Fibroblast of upper back skin (primary cell): ENCODE data around the gene OBSCN.

Experiments
- DNase-seq: peaks from one replicate; pipeline ENCODE4 v3.0.0-alpha.2; 2013

OBSCN gene

DNA sequence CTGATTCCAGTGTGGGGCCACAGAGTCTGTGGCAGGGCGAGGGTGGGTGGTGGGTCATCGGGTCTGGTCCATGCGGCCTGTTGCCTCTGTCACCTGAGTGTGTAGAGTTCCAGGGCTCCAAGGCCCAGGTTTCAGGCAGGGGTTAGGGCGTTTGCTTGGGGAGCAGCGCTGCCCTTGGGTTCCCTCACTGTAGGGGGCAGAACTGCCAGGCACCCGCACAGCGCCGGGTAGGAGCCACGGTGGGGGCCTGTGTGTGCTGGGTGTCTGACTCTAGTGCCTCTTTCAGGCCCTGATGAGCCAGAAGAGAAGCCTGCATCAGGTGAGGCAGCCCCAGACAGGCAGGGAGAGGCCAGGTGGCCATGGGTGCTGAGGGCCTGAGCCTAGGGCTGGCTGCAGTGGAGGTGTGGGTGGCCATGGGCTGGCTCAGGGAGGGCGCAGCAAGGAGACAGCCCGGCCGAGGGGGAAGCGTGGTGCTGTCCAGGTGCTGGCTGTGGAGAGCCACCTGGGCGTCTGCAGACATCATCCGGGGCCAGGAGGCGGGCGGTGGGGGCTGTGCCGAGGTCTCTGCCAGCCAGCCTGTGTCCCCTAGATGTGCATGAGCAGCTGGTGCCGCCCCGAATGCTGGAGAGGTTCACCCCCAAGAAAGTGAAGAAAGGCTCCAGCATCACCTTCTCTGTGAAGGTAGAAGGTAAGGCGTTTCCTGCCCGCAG, 126.5 kb downstream of the OBSCN start:
- no peak for DNase-seq

DNA sequence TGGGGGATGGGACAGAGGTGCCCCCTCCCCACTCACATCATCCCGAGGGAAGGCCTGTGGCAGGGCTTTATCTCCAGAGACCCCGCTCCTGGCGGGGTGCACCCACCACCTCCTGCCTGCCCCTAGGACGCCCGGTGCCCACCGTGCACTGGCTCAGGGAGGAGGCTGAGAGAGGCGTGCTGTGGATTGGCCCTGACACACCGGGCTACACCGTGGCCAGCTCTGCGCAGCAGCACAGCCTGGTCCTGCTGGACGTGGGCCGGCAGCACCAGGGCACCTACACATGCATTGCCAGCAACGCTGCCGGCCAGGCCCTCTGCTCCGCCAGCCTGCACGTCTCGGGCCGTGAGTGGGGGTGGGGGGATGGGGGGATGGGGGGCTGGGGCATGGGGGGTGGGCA, 127.1 kb downstream of the OBSCN start:
- no peak for DNase-seq

DNA sequence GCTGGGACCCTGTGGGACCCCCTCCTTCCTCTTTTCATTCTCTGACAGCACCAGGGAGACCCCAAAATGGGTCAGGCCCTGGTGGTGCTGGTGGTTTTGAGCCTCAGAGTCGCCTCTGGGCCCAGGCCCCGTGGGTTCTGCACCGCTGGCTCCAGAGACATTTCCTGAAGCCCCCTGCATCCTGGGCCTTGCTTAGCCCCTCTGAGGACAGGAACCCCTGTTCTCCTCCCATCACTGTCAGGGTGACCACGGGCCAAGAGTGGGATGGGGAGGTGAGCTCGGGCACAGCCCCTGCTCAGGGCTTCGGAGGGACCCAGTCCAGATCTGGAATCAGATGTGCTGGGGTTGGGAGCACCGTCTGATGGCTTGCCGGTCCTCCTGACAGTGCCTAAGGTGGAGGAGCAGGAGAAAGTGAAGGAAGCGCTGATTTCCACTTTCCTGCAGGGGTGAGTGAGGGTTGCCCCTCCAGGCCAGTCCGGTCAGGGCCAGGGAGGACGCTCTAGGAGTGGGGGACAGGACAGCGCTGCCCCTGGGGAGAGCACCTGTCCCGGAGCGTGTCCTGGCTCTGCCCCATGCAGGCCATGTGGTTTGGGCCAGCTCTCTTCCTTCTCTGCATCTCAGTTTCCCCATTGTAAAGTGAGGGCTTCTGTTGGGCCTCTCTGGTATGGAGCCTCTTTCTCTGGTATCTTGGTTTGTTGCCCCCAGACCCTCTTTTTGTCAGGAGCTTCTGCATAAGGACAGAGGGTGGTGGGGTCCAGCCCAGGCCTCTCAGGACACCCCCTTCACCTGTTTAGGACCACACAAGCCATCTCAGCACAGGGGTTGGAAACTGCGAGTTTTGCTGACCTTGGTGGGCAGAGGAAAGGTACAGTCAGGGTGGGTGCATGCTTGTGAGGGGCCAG, 127.8 kb downstream of the OBSCN start:
- DNase-seq = no peak

DNA sequence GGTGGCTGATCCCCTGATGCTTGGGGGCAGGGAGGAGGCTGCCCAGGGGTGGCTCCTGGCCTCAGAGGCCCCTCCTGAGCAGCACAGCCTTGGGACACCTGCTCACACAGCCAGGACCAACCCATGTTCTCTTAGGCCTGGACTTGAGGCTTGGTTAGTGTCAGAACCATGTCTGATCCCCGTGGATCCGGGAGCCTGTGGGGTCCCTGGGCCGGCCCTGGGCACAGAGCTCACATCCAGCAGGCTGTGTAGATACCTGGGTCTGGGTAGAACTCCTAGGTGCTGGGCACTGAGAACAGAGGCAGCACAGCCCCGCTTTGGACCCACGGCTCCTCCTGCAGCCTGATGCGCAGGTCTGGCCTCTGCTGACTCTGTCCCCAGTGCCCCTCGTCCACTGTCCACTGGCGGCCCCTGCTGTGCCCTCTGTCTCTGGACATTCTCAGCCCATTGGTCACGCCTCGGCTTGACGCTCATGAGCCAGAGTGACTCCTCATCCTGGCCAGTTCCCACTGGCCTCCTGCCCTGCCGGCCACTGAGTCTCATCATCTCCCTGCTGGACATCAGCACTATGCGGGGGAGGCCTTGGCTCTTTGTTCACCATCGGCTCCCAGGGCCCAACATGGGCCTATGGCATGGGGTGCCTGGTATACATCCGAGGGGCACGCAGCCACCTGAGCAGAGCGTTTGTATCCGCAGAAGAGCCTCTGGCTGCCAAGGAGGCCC, 128.6 kb downstream of the OBSCN start:
- DNase-seq = no peak

DNA sequence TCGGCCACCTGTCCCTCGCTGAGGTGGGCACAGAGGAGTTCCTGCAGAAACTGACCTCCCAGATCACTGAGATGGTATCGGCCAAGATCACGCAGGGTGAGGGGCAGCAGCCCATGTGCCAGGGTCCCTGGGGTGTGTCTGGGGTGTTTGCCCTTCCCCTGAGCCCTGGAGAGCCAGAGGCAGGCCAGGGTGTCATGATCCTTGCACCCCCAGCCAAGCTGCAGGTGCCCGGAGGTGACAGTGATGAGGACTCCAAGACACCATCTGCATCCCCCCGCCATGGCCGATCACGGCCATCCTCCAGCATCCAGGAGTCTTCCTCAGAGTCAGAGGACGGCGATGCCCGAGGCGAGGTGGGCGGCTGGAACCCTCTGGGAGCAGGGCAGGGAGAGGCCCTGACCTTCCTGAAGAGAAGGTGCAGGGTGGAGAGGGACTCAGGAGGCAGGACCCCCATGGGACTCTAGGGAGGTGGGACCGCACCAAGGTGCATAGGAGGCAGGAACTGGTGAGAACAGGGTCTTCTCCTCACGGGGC, 129.3 kb downstream of the OBSCN start:
- no peak for DNase-seq

DNA sequence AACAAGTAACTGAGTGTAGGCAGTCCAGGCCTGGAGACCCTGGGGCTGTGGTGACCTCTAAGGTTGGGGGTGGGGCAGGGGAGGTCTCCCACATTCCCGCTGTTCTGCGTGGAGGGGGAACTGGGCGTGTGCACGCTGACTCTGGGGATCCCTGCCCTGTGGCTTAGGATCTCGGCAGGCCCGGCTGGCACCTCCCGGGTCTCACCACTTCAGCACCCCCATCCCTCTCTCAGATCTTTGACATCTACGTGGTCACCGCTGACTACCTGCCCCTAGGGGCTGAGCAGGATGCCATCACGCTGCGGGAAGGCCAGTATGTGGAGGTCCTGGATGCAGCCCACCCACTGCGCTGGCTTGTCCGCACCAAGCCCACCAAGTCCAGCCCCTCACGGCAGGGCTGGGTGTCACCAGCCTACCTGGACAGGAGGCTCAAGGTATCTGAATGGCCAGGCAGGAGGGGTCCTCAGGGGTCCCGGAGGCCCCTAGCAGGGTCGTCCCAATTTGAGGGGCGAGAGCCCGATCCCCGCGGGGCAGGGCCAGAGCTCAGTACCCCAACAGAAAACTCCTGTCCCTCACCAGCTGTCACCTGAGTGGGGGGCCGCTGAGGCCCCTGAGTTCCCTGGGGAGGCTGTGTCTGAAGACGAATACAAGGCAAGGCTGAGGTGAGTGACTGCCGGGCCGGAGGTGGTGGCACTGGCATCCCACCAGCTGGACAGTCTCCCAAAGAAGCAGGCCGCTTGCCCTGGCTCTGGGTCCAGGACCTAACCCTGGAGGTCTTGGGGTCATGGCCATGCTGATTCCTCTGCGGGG, 130.1 kb downstream of the OBSCN start:
- no peak for DNase-seq

DNA sequence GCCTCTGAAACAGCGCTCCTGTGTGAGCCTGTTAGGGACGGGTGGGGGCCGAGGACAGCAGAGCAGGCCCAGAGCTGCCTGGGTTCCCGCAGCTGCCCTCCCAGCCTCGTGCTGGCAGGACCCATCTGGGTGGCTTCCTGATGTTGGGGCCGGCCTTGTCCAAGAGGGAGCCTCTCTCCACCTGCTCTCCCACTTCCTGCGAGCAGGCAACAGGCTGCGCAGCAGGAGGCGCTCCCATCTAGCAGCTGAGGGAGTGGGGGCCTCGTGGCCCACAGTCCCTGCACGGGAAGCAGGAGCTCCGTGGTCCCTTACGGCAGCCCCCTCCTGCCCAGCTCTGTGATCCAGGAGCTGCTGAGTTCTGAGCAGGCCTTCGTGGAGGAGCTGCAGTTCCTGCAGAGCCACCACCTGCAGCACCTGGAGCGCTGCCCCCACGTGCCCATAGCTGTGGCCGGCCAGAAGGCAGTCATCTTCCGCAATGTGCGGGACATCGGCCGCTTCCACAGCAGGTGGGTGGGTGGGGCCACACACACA, 130.7 kb downstream of the OBSCN start:
- no peak for DNase-seq

DNA sequence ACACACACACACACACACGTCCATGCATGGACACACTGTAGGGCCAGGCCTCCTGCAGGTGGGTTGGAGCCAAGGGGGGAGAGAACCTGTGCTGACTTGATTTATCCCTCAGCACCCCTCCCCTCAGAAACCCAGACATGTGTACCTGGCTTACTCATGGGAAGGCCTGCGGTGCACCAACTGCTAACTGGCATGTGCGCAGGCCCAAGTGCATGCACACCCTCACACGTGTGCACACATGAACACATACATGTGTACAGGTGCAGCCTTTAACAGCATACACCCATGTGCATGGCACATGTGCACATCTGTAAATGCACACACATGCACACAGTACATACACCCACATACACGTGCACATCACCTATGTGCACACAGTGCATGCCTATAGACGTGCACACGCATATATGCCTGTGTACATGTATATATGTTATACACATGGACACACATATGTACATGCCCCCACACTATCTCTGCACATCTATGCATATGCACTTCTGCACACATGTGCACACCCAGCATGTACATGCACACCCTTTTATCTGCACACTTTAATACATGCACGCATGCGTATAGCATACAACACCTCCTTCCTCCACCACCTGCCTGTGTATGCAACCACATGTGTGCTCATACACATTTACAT, 131.3 kb downstream of the OBSCN start:
- no peak for DNase-seq

DNA sequence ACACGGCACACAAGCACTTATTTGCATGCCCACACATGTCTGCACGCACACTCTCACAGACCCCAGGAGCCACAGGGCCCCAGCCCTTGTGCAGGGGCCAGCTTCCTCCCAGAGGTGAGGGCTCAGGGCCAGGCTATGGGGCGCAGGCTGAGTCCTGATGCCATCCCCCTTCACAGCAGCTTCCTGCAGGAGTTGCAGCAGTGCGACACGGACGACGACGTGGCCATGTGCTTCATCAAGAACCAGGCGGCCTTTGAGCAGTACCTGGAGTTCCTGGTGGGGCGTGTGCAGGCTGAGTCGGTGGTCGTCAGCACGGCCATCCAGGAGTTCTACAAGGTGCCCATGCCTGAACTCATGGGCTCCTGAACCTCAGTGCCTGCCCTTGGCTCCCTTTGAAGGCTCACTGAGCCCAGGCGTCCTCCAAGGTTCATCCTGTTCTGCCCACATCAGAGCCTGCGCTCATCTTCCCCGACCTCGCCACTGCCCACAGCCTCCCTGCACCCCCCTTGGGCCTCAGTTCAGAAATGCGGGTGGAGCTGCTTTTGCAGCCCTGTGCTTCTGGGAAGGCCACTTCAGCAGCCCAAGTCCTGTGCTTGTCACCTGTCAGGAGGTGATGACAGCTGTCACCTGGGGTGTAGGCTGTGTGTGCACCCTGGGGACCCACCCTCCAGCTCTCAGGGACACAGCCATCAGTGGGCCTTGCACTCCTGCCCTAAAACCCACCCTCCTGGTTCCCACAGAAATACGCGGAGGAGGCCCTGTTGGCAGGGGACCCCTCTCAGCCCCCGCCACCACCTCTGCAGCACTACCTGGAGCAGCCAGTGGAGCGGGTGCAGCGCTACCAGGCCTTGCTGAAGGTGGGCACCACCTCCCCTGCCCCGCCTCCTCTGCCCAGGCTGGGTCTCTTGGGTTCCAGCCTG, 132.2 kb downstream of the OBSCN start:
- DNase-seq = no peak

DNA sequence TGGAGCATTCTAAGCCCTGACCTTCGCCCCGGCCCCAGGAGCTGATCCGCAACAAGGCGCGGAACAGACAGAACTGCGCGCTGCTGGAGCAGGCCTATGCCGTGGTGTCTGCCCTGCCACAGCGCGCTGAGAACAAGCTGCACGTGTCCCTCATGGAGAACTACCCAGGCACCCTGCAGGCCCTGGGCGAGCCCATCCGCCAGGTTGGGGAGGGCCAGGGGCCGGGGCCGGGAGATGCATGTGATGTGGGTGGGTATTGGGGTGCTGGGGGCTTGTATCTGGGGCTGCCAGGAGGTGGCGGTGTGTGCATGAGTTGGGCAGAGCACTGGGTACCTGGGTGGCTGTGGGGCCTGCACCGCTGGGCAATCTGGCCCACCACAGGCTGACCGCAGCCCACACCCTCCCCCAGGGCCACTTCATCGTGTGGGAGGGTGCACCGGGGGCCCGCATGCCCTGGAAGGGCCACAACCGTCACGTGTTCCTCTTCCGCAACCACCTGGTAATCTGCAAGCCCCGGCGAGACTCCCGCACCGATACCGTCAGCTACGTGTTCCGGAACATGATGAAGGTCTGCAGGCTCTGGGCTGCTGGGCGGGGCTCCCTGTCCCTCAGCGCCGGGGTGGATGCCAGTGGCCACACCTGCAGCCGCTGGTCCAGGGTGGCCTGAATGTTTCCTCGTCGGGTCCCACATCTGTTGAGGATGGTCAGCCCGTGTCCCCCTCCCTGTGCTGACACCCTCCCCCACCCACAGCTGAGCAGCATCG, 133.0 kb downstream of the OBSCN start:
- no peak for DNase-seq

DNA sequence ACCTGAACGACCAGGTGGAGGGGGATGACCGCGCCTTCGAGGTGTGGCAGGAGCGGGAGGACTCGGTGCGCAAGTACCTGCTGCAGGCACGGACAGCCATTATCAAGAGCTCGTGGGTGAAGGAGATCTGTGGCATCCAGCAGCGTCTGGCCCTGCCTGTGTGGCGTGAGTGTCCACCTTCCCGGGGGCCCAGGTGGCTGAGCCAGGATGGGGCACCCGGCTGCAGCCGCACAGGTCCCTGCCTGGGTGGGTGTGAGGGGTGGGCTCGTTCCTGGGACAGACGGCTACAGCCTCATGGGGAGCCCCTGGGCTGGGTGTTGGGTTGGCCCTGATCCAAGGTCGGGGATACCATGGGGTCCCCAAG, 133.6 kb downstream of the OBSCN start:
- DNase-seq = no peak

DNA sequence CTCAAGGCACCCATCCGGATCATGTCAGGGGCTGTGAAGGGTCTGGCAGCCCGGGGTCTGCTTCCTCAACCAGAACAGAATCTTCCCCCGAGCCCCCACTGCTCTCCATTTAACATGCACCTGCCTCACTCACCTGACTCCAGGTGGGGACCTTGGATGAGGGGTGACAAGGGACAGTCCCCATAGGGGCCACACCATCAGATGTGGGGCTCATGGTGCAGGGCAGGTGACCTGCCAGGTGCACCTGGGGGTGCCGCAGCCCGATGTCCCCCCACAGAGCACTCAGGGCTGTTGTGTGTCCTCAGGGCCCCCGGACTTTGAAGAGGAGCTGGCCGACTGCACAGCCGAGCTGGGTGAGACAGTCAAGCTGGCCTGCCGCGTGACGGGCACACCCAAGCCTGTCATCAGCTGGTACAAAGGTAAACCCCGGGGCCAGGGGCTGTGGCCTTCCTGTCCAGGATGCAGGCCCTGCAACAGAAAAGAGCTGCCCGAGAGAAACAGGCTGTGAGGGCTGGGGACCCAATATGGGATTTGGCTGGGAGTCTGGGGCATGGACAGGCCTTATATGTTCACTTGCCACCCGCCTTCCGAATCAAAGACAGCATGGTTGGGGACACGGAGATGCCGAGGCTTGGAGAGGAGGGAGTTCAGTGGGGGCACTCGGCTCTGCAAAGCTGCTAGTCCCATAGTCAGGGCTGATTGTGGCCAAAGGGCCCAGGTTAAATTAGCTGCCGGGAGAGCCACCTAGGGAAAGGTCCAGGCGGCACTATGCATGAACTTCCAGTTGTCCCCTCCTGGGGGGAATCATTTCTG, 134.2 kb downstream of the OBSCN start:
- no peak for DNase-seq

DNA sequence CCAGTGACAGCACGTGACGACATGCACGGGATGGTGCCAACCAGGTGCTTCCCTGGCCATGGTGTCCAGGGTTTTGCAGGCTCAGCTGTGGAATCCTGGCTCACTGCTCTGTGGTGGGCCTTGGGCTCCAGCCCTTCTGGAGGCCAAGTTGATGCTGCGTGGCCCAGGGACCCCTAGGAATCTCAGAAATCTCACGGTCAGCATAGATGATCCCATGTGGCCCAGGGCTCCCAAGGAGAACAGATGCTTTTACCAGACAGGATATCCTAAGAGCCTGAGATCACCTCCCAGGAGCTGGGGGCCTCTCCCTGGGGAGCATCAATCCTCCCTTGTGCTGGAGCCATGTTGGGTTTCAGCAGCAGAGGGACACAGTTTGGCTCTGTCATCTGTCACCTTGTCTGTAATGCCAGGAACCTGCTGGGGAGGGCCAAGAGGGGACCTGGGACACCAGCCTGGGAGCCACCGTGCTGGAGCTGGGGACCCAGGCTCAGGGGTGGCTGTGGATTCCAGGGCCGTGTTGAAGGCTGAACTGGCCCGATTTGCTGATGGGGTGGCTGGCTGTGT, 134.9 kb downstream of the OBSCN start:
- no peak for DNase-seq

DNA sequence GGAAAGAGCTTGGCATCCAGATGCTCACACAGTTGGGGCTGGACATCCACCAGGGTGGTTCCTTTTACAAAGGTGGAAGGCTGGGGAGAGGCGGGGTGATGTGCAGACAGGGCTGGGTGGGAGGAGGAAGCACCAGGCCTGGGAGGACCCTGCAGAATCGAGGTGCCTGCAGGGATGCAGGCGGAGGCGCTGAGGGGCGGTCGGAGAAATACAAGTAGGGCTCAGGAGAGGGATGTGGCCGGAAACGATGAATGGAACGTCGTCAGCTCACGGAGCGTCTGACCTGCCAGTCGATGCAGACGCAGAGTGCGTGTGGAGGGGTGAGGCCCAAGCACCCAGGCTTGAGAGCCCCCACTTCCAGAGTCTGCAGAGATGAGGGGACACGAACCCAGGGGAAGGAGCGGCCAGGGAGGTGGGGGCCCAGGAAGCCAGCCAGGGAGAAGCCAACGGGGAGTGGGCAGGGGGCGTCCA, 135.4 kb downstream of the OBSCN start:
- DNase-seq = no peak

DNA sequence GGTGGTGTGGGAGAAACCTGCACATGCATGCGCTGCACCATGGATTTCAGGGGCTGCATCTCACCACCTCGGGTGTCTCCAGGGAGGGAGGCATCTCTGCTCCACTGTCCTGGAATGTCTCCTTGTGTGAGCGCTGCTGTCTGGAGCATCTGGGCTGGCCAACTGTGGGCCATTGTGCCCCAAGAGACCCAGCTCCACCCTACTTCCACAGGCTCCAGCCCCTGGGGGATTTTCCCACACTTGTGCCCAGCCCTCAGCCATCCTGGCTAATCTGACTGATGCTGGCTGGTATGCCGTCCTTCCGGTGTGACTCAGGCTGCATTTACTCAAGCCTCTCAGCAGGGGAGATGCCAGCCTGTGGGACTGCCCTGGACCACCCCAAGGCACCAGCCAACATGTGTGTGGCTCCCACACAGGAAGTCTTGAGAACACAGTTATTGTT, 136.8 kb downstream of the OBSCN start:
- DNase-seq = no peak

DNA sequence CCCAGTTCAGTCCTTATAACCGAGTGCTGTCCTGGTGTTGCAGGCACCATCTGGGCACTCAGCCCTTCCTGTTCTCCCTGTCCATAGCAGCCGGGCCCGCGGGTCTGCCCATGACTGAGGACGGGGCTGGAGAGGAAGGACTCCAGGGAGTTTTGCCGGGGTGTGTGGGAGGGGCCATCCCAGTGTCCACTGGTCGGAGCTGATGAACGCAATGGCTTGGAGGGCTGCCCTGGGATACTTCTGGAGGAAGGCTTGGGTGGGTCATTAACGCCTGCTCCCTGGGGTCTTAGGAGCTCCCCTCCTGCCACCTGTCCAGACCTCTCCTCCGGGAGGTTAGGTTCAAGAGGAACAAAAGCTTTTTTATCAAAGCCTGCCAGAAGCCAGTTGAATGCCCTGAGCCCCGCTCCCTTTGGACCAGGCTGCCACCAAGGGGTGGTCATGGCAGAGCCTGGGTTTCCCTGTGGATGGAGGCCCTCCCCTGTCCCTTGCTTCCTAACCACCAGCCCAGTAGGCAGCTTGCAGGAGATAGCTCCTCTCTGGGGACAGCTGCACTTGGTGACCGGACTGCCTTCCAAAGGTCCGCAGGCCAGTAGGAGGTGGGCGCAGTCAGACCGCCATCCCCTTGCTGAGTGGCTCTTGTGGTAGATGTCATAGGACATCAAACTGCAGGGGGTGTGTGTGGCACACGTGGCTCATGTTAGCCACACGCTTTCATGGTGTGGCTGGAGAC, 137.5 kb downstream of the OBSCN start:
- no peak for DNase-seq

DNA sequence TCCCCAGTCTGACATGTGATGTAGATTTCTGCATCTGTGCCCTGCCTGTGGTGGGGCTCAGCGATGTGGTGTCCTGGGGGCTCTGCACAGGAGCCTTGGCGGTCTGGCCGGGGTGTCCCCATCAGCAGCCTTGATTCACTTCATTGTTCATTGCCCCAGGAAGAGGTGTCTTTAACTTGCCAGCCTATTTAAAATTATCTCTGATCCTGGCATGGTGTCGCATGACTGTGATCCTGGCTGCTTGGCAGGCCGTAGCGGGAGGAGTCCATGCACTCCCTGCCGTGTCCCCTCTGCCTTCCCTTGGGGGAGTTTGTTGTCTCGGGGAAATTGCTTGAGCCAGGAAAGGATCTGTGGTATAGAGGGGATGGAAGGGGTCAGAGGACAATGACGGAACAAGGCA, 138.9 kb downstream of the OBSCN start:
- DNase-seq = no peak

DNA sequence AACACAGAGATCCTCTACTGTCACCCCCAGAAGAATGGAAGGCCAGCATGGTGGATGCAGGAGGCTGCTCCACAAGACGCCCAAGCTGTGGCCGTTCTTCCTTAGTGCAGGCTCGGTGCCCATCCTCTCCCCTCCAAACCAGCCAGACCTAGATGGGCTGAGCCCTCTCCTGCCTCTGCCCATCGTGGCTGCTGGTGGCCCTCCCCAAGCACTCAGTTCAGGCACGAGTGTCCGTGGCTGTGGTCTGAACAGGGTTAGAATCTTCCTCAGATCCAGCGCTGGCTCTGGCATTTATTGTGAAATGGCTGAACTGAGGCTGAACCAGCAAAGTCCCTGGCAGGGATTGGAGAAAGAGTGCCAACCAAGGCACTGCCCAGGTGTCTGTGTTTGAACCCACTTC, 139.3 kb downstream of the OBSCN start:
- DNase-seq = no peak
